Caco-2 (cell line): ENCODE measurements around the gene ALDH3A2. TPM values are rescaled to one million over a fixed set of nuclear protein-coding genes. Genes with fewer than 3 reads are reported as not detected.

Experiments used
- BruUV-seq: library from RNA; stranded (reverse); fragments of 400-500 nt; replicated peaks from 2 replicates; lab custom pipeline; 2021; lab: Mats Ljungman, UMichigan
- CTCF ChIA-PET: fragments of 300-600 bp; sonication (Branson Sonifier 250); formaldehyde crosslinking; loops from one replicate; lab custom pipeline; 2022; ENCODE audit warnings: antibody characterized with exemption; lab: Charles Lee
- POLR2A ChIA-PET: fragments of 300-600 bp; sonication (Branson Sonifier 250); formaldehyde crosslinking; loops from one replicate; lab custom pipeline; 2022; ENCODE audit warnings: antibody characterized with exemption; lab: Charles Lee
- DNase-seq, 2 experiments: peaks; one replicate each; pipeline versions ENCODE4 v3.0.0 to v3.0.0-alpha.2; 2020 to 2022
- H3K27me3 ChIP-seq: replicated peaks from 2 replicates; pipeline ENCODE4 v1.6.0; 2011; ENCODE audit warnings: low read length; ENCODE audit not compliant: control insufficient read depth, insufficient read depth
- H3K36me3 ChIP-seq: 2 replicates; pipeline ENCODE4 v1.5.1; 2011; ENCODE audit warnings: low read length; ENCODE audit not compliant: control insufficient read depth, insufficient read depth
- H3K4me1 ChIP-seq: fragments of 250-450 bp; sonication (Bioruptor Pico); 2 replicates; pipeline ENCODE4 v1.5.1; 2020; ENCODE audit warnings: mild to moderate bottlenecking
- H3K4me3 ChIP-seq: 2 replicates; pipeline ENCODE4 v1.5.1; 2011; ENCODE audit warnings: low read depth, mild to moderate bottlenecking, control low read depth, low read length
- H3K9me3 ChIP-seq: fragments of 250-450 bp; sonication (Bioruptor Pico); 2 replicates; pipeline ENCODE4 v1.5.1; 2020; ENCODE audit warnings: mild to moderate bottlenecking, moderate library complexity
- H3K27ac Mint-ChIP-seq: one replicate; pipeline ENCODE4 v1.8.0; 2022; ENCODE audit warnings: mixed read lengths; ENCODE audit not compliant: unreplicated experiment
- H3K27me3 Mint-ChIP-seq: one replicate; pipeline ENCODE4 v1.8.0; 2022; ENCODE audit warnings: mixed read lengths; ENCODE audit not compliant: insufficient read depth, unreplicated experiment
- H3K36me3 Mint-ChIP-seq: one replicate; pipeline ENCODE4 v1.8.0; 2022; ENCODE audit warnings: mild to moderate bottlenecking, mixed read lengths; ENCODE audit not compliant: insufficient read depth, unreplicated experiment
- H3K4me1 Mint-ChIP-seq: one replicate; pipeline ENCODE4 v1.8.0; 2022; ENCODE audit warnings: low read depth, mixed read lengths; ENCODE audit not compliant: unreplicated experiment
- H3K4me3 Mint-ChIP-seq: one replicate; pipeline ENCODE4 v1.8.0; 2022; ENCODE audit warnings: mild to moderate bottlenecking, moderate library complexity, mixed read lengths; ENCODE audit not compliant: unreplicated experiment
- H3K9me3 Mint-ChIP-seq: one replicate; pipeline ENCODE4 v1.8.0; 2022; ENCODE audit warnings: mixed read lengths; ENCODE audit not compliant: unreplicated experiment
- CTCF ChIP-seq, 2 experiments: fragments of 200-600 bp in 1 of 2; IDR thresholded peaks; 1 replicate in 1 of 2; 2 replicates in 1 of 2; pipeline versions ENCODE4 v1.5.1 to v1.8.0; 2011 to 2022; ENCODE audit warnings: antibody characterized with exemption in 1 of 2, control low read depth in 1 of 2, inconsistent platforms in 1 of 2, low read depth in 1 of 2, low read length in 1 of 2, mild to moderate bottlenecking in 1 of 2, moderate library complexity in 1 of 2; ENCODE audit not compliant: insufficient read depth in 1 of 2, severe bottlenecking in 1 of 2, unreplicated experiment in 1 of 2
- intact Hi-C: fragments of 100-400 bp; cut with micrococcal nuclease; formaldehyde crosslinking; loops from one replicate; pipeline ENCODE4 v1.10.0; 2022; ENCODE audit not compliant: unreplicated experiment
- total RNA-seq: library from RNA; stranded (reverse); gene quantifications from 2 replicates; pipeline ENCODE4 v1.2.3, GENCODE V29; 2022

ALDH3A2 gene
- total RNA-seq, 1 experiment from 2014 or later, result 84.0 TPM

GRCh38 chr17:19644493-19645210 is 3.9 kb upstream of the ALDH3A2 start:
- CTCF ChIA-PET, result no interaction called here
- POLR2A ChIA-PET, result no interaction called here

DNA sequence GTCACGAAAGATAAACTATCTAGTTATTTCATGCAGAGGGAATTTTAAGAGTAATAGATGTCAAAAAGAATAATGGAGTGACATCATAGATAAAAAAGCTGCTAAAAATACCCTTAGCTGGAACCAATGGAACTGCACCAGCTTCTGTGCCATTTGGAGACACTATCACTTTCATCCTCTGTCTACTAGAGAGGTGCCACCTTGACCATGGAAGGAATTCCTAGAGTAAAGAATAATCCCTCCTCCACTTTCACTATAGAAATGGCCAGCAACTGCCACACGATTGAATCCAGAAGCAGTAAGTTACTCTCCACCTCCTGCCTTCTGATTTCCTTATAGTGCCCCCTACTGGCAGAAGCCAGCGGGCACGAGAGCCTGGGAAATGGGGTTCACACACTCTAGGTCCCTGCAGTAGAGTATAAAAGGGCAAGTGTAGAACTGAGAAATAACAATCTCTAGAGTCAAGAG is 2.8 kb upstream of the ALDH3A2 start:
- peaks cover 69% of the 10 kb centered on the region for H3K4me1 ChIP-seq
- peak; percentile 41 to 59 for TF ChIP-seq CTCF (IDR thresholded peaks at IDR 0.05; ENCODE audit: insufficient read depth in 1 of 2, low read depth in 1 of 2, low read length in 1 of 2, severe bottlenecking in 1 of 2, unreplicated experiment in 1 of 2)
- POLR2A ChIA-PET, result no interaction called here
- CTCF ChIA-PET, result no interaction called here
- no peaks in the 10 kb centered on the region for H3K9me3 ChIP-seq
- Mint-ChIP-seq H3K4me3 (no peak overlapping the region), H3K27me3 (no peaks in the 10 kb centered on the region), H3K36me3 (peaks cover 25% of the 10 kb centered on the region), H3K9me3 (no peaks in the 10 kb centered on the region), H3K27ac (peak overlapping the region; percentile 14), H3K4me1 (peaks cover 46% of the 10 kb centered on the region)
- intact Hi-C loops, result loop anchor here (5.0 kb wide), 2 partner anchors 57 to 93 kb away; no protein-coding TSS in a partner anchor
- DNase-seq, result peak in 1 of 2 experiments; percentile 42
- no peaks in the 10 kb centered on the region for H3K36me3 ChIP-seq
- BruUV-seq, result no TSS peak
- H3K27me3 ChIP-seq, result no peaks in the 10 kb centered on the region
- H3K4me3 ChIP-seq, result no peak overlapping the region

More at GRCh38 chr17:19644493-19645210, 3.9 kb upstream of the ALDH3A2 start:
- H3K4me3 Mint-ChIP-seq, result no peak overlapping the region
- H3K4me1 Mint-ChIP-seq, result peaks cover 44% of the 10 kb centered on the region
- Histone ChIP-seq H3K4me3 (no peak overlapping the region), H3K4me1 (peaks cover 63% of the 10 kb centered on the region), H3K36me3 (no peaks in the 10 kb centered on the region), H3K27me3 (no peaks in the 10 kb centered on the region), H3K9me3 (no peaks in the 10 kb centered on the region)
- intact Hi-C loops, result loop anchor here (5.0 kb wide), 2 partner anchors 58 to 92 kb away; no protein-coding TSS in a partner anchor
- DNase-seq, result no peak
- H3K27me3 Mint-ChIP-seq, result no peaks in the 10 kb centered on the region
- BruUV-seq, result no TSS peak
- H3K36me3 Mint-ChIP-seq, result peaks cover 25% of the 10 kb centered on the region
- TF ChIP-seq CTCF (IDR thresholded peaks at IDR 0.05; ENCODE audit: insufficient read depth in 1 of 2, low read depth in 1 of 2, low read length in 1 of 2, severe bottlenecking in 1 of 2, unreplicated experiment in 1 of 2), result no peak
- peak overlapping the region; percentile 14 for H3K27ac Mint-ChIP-seq
- no peaks in the 10 kb centered on the region for H3K9me3 Mint-ChIP-seq

- H3K27ac Mint-ChIP-seq, result peak overlapping the region; percentile 99
- intact Hi-C loops, result loop anchor here (5.0 kb wide), 2 partner anchors 55 to 95 kb away; no protein-coding TSS in a partner anchor
- POLR2A ChIA-PET, result interaction anchor here (3.1 kb wide), 1 partner anchor 25 kb away, joined by 36 read pairs; no protein-coding TSS in a partner anchor
- CTCF ChIA-PET, result interaction anchor here (0.7 to 2.9 kb wide), 7 partner anchors 13 to 119 kb away, joined by 3 to 70 read pairs (median 4); no protein-coding TSS in a partner anchor
- H3K4me3 Mint-ChIP-seq, result peak overlapping the region; percentile 99
- no peak for TF ChIP-seq CTCF (IDR thresholded peaks at IDR 0.05; ENCODE audit: insufficient read depth in 1 of 2, low read depth in 1 of 2, low read length in 1 of 2, severe bottlenecking in 1 of 2, unreplicated experiment in 1 of 2)
- DNase-seq, result peak in 1 of 2 experiments; percentile 36
- Histone ChIP-seq H3K4me1 (peaks cover 75% of the 10 kb centered on the region), H3K4me3 (peak overlapping the region; percentile 60; the same call in 1 of the 2 replicates), H3K9me3 (no peaks in the 10 kb centered on the region), H3K36me3 (no peaks in the 10 kb centered on the region), H3K27me3 (no peaks in the 10 kb centered on the region)
- peaks cover 57% of the 10 kb centered on the region for H3K4me1 Mint-ChIP-seq
- H3K27me3 Mint-ChIP-seq, result no peaks in the 10 kb centered on the region
- no TSS peak for BruUV-seq
- H3K9me3 Mint-ChIP-seq, result no peaks in the 10 kb centered on the region
- H3K36me3 Mint-ChIP-seq, result peaks cover 28% of the 10 kb centered on the region
Measured at GRCh38 chr17:19646788-19647696, 1.5 kb upstream of the ALDH3A2 start.
